GM12878 (cell line): ENCODE results near the gene PGAM1.

Source experiments
- BRCA1 ChIP-seq: IDR thresholded peaks from 2 replicates; pipeline ENCODE4 v1.6.1; 2011; ENCODE audit warnings: low read depth, low read length, improper control_type of control experiment
- CTCF ChIP-seq, 3 experiments: IDR thresholded peaks in 2 of 3; conservative IDR thresholded peaks in 1 of 3; 2 replicates each; pipeline ENCODE4 v1.5.1; 2011; ENCODE audit warnings: low read depth in 3 of 3, low read length in 3 of 3, mild to moderate bottlenecking in 3 of 3, control low read depth in 2 of 3, moderate library complexity in 2 of 3, inconsistent platforms in 1 of 3, mixed read lengths in 1 of 3; ENCODE audit not compliant: control insufficient read depth in 2 of 3, insufficient read depth in 1 of 3; ENCODE audit errors: extremely low read depth in 1 of 3
- EED ChIP-seq: sonication (generic); IDR thresholded peaks from 2 replicates; pipeline ENCODE4 v1.6.1; 2016; ENCODE audit warnings: antibody characterized with exemption, low read depth
- NFIC ChIP-seq: IDR thresholded peaks from 2 replicates; pipeline ENCODE4 v1.6.1; 2012; ENCODE audit warnings: low read depth, mild to moderate bottlenecking, inconsistent platforms, low read length, moderate library complexity
- POLR2AphosphoS5 ChIP-seq: IDR thresholded peaks from 2 replicates; pipeline ENCODE4 v1.6.1; 2011; ENCODE audit warnings: mild to moderate bottlenecking, low read length, inconsistent platforms
- RBBP5 ChIP-seq: fragments of 200-600 bp; sonication (generic); conservative IDR thresholded peaks from 2 replicates; pipeline ENCODE4 v1.6.1; 2016
- RCOR1 ChIP-seq: conservative IDR thresholded peaks from 2 replicates; pipeline ENCODE4 v1.6.1; 2012; ENCODE audit warnings: low read depth, low read length, improper control_type of control experiment
- RFX5 ChIP-seq: IDR thresholded peaks from 2 replicates; pipeline ENCODE4 v1.6.1; 2011; ENCODE audit warnings: low read depth, low read length, improper control_type of control experiment
- SMAD1 ChIP-seq: fragments of 450-650 bp; IDR thresholded peaks from 2 replicates; pipeline ENCODE4 v1.6.1; 2018; ENCODE audit warnings: mild to moderate bottlenecking, low read depth; ENCODE audit not compliant: partially characterized antibody
- SPI1 ChIP-seq: IDR thresholded peaks from 2 replicates; pipeline ENCODE4 v1.6.1; 2011; ENCODE audit warnings: low read depth, mild to moderate bottlenecking, low read length, moderate library complexity, borderline replicate concordance; ENCODE audit not compliant: insufficient read depth
- ZNF274 ChIP-seq: IDR thresholded peaks from one replicate; pipeline ENCODE4 v1.8.0; 2011; ENCODE audit not compliant: insufficient read length, insufficient read depth

GRCh38 chr10:97390091-97390490, 35.9 kb upstream of the PGAM1 start:
- TF ChIP-seq RFX5, result no peak
- no peak for TF ChIP-seq EED
- TF ChIP-seq CTCF (IDR thresholded peaks at IDR 0.05 in 2 of 3, conservative IDR thresholded peaks at IDR 0.05 in 1 of 3; ENCODE audit: control insufficient read depth in 2 of 3, extremely low read depth in 1 of 3, insufficient read depth in 1 of 3, low read depth in 3 of 3, low read length in 3 of 3), result no peak
- TF ChIP-seq POLR2AphosphoS5, result no peak
- no peak for TF ChIP-seq SPI1
- TF ChIP-seq NFIC, result no peak
- TF ChIP-seq ZNF274, result no peak
- no peak for TF ChIP-seq SMAD1
- TF ChIP-seq BRCA1, result no peak
- no peak for TF ChIP-seq RCOR1
- no peak for TF ChIP-seq RBBP5
